GM19463 (cell line): ENCODE measurements around the gene MED15.

Source experiments
- ATAC-seq: cut with Tn5 transposase; IDR thresholded peaks from one replicate; pipeline ENCODE4 v1.9.1; 2021; ENCODE audit warnings: mild to moderate bottlenecking, moderate library complexity; ENCODE audit not compliant: unreplicated experiment

MED15 gene

DNA sequence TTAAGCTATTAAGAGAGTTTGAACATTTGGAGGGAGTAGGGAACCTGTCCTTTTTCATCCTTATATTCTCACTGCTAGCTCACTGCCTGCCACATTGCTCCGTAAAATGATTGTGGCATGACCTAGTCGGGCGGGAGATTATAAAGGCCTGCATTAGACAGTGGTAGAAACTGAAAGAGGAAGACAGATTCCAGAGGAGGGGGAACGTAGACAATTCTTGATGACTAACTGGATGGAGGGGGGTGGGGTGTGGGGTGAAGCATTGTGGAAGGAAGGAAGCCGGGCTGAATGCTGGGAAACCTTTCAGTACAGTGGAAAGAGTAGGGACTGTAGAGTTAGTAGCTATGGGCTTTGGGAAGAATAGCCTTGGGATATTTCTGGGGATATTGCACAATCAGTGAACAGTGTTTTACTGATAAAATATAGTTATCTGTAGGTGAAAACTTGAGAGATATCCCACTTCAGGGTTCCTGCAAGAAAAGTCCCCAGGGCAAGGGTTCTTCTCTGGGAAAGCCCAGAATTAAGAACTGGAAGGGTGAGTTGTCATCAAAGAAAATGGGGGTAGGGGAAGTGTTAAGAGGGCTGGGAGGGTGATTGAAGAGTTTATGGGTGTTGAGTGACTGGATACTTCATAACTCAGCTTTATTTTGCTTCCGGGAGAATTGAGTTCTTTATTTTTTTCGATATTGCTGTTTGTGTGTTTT is 2.1 kb downstream of the MED15 start:
- no peak for ATAC-seq

DNA sequence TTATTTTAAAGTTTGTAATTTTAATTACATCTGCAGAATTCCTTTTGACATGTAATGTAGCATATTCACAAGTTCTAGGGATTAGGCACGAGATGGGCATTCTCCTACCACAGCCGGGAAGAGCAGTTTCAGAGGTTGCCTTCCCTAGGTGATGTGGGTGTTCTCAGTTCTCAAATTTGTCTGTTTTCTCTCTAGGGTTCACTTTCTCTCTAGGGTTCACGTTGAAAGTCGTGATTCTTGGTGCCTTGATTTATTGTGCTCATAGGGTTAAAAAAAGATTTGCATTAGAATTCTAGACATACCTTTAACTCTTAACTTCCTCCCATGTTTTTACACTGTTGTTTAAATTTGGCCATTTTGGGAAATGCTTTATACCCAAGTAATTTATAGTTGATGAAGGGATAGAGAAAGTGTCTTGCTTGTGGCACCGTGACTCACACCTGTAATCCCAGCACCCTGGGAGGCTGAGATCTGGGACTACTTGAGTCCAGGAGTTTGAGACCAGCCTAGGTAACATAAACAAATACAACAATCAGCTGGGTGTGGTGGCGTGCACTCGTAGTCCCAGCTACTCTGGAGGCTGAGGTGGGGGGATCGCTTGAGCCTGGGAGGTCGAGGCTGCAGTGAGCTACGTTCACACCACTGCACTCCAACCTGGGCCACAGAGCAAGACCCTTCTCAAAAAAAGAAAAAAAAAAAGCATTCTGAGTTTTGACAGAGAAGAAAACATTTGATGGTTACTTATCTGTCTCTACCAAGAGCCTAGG is 3.6 kb downstream of the MED15 start:
- ATAC-seq: no peak

DNA sequence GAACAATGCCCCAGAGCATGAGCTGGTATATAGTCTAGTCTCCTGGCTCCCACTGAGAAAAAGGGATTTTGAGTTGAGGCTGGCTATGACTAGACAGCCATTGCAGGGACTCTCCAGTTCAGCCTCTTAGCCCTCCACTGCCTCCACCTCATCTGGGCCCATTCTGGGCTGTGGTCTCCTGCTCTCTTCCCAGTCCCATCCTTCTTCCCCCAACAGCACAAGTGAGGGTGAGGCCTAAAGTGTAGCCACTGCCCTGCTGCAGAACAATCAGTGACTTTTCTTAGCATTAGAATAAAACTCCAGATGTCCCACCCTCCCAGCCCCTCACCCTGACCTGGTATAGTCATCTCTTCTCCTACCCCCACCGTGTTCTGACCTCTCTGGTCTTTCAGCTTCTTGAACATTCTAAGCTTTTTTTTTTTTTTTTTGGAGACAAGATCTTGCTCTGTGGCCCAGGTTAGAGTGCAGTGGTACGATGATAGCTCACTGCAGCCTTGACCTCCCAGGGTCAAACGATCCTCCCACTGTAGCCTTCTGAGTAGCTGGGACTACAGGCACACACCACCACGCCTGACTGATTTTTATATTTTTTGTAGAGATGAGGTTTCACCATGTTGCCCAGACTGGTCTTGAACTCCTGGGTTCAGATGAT is 4.3 kb downstream of the MED15 start:
- no peak for ATAC-seq

GRCh38 chr22:20514658-20515406 is 7.4 kb downstream of the MED15 start:
- ATAC-seq: no peak

GRCh38 chr22:20516399-20516798 is 9.0 kb downstream of the MED15 start:
- ATAC-seq: no peak

DNA sequence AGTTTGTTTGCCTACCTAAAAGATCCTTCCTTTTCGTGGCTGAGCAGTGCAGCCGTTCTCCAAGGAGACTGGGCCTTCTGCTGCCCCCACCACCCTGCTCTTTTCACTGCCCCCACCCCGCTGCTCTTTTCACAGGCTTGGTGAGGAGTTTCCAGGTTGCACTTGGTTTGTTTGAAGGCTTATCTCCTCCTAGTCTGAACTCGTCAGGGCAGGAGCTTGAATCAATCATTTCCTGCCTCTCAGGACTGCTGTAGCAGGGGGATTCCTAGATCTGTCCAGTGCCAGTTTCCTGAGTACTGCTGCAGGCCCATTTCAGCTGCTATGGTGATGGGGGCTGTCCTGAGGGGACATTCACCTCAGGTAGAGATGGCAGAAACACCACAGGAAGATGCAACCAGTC is 10.0 kb downstream of the MED15 start:
- ATAC-seq: no peak

DNA sequence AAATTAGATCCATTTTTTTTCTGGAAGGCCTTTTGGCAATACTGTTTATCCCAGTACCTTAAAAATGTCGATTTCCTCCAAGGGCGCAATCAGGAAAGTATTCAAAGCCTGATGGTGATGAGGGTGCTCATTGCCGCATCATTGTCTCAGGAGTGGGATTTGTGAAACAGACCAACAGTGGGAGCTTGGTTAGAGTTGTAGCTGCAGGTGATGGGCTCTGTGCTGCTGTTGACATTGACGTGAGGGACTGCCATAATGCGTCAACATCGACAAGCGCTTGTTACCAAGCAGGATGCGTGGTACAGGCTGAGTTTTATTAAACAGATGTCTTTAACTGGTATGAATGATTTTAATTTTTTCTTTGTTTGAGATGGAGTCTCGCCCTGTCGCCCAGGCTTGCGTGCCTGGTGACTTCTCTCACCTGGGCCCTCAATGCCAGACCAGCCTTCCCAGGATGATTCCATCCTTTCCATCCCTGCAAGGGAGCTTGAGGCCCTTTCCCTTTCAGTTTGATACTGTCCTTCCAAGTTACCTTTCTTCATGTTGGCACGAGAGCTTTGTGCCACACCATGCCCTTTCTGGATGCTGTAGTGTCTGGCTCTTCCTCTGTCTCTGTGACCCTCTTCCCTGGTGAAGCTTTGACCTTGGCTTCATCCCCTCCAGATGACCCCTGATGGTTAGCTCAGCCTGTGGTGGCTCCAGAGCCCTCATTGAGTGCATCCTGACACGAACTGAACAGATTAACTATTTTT is 10.6 kb downstream of the MED15 start:
- no peak for ATAC-seq

DNA sequence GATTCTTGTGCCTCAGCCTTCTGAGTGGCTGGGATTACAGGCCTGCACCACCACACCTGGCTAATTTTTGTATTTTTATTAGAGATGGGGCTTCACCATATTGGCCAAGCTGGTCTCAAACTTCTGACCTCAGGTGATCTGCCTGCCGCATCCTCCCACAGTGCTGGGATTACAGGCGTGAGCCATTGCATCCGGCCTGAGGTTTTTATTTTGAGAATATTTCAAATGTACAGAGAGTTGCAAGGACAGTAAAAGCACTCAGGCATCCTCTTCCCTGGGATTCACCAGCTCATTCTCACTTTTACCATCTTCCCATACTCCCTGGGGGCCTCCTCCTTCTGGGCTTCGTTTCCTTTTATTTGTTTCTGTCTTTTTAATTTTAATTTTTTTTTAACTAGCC is 12.1 kb downstream of the MED15 start:
- ATAC-seq: no peak

DNA sequence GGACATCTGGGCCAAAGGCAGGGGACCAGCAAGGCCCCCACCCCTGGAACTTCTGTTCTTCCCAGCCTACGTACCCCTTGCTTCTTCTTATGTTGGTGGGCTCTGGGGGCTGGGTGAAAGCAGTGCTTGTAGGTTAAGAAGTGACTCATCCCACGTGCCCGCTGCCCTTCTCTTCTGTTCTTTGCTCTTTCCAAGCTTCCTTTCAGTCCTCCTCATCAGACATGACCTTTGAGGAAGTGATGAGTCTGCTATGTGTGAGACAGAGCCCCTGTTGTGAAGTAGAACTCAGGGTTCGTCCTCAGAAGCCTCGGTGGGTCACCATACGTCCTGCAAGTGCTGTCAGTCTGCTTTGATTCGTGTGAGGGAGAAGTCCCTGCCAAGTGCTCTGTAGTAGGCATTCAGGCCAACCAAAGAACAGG is 12.7 kb downstream of the MED15 start:
- ATAC-seq: no peak

DNA sequence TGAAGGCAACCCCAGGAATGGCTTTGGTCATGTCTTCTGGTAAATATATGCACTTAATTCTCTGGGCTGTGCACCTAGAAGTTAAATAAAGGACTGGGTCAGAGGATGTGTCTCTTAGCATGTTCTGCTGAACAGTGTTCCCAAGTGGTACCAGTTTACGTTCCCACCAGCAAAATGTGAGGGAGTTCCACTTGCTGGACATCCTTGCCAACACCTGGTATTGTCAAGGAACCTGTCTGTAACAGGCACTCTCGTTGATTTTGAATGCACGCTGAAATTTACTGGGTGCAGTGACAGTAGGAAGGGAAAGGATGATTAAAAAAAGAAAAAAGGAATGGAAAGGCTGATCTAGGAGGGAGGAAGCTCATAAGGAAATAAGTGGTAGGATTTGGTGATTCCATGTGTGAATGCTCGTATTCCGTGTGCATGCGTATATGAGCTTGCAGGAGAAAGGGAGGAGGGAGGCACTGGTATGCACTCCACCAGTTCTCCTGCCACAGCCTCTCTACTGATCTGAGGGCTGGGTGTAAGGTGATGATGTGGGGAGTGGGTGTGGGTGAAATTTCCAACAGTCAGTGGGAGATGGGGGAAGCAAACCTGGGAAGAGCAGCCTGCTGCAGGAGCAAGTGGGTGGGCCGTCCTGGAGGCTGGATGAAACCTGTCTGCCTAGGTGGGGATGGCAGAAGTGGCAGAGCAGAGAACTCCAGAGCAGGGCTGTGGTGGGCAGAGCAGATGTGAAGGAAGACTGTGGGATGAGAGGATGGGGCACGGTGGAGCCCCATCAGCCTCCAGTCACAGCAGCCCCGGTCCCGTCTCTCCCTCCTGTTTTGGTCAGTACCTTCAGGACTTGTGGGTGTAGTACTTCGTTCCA is 15.0 kb downstream of the MED15 start:
- ATAC-seq: no peak

DNA sequence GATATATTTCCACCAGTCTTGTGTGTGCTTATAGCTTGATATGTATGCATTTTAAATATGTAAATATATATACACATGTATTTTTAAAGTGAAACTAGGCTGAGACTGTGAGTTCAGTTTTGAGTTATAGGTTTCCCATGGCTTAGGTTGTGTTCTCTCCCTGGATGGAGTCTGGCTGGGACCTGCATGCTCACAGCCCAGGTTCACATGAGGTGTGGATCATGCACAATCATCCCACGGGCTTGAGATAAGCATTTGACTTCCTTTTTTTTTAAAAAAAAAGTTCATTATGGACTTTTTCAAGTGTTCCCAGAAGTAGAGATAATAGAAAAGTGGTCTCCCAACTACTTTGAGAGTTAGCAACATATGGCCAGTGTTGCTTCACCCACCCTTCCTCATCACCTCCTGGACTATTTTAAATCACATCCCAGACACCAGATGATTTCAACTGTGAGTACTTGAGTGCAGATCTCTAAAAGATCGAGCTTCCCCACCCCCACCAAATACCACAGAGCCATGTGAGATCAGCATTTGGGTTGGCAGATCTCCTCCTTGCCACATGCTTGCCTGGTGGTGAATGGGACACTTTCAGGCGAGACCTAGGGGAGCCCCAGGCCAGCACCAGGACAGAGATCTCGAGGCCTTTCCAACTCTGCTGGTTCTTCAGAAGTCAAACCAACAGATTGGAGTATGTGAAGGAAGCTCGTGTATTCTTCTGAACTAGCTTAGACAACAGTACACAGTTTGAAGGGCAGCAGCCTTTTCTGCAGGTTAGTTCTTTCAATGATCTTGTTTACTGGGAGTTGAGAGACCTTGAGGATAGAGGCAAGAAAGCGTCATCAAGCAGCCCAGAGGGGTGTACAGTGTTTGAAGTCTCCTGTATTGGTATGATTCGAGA is 15.9 kb downstream of the MED15 start:
- ATAC-seq: no peak

GRCh38 chr22:20524004-20524481 is 16.6 kb downstream of the MED15 start:
- no peak for ATAC-seq

GRCh38 chr22:20525048-20525447 is 17.6 kb downstream of the MED15 start:
- no peak for ATAC-seq

DNA sequence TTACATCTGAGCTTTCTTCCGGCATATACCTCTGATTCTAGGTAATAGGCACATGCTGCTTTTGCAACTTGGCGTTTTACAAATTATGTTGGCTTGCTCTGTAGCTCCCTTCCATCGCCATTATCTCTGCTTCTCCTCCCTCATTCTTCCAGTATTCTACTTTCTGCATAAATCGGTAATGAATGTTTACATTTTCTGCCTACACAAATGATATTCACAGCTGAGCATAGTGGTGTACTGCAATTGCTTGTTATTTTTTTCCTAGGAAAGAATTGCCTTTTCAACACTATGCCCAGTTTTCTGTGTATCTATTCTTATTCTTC is 18.9 kb downstream of the MED15 start:
- ATAC-seq: no peak

DNA sequence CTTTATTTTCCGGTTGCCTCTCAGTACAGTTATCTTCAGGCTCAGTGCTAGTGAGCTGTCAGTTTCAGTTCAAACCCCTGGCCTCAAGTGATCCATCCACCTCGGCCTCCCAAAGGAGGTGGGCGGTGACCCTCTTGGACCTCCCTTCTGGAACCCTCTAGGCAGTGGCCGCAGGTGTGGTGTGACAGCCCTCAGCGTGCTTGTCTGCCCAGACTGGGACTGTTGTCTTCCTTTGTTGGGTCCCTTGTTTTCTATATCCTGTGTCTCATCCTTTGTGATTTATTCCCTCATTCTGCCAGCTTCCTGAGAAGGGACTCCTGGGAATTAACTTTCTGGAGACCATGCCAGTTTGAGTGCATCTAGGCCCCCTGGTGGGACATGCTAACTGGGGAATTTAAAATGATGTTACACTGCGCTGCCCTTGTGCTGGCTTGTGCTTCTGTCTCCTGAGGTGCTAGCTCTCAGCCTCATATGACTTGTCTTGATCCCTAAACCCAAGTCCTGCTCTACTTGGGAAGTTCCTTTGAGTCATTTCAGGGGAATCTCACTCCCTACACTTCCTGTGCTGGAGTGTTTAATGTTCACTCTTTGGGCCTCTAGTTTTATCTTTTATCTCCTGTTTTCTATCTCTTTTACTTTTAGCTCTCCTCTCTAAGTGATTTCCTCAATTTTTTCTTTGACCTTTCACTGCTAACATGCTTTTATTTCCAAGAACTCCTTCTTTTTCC is 19.4 kb downstream of the MED15 start:
- ATAC-seq: no peak

DNA sequence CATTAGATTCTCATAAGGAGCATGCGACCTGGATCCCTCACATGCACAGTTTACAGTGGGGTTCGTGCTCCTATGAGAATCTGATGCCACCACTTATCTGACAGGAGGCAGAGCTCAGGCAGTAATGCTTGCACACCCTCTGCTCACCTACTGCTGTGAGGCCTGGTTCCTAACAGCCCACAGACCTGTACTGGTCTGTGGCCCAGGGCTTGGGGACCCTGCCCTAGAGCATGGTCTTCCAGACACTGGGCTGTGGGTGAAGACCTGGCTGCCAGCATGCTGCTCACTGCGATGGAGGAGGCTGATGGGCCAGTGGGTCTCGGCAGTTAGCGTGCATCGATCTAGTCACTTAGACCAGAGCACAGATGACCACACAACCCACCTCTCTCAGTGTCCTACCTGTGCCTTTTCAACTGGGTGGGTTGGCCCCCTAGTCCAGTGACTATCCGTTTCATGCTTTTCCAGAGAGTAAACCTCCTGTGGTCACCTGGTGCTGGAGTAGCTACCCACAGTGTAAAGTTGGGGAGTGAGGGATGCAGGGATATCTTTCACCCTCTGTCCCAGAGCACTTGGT is 21.1 kb downstream of the MED15 start:
- no peak for ATAC-seq

GRCh38 chr22:20530368-20531153 is 23.2 kb downstream of the MED15 start:
- ATAC-seq: no peak
